Neural progenitor cell (in vitro differentiated cells): ENCODE data around the gene ABCF3.

Source experiments
- EZH2 ChIP-seq: fragments of 200-600 bp; sonication (generic); IDR thresholded peaks from 2 replicates; pipeline ENCODE4 v1.6.1; 2017; ENCODE audit warnings: antibody characterized with exemption, mild to moderate bottlenecking, moderate library complexity
- TF ChIP-seq, protein P1 (sequence below): fragments of 200-600 bp; sonication (generic); IDR thresholded peaks from 2 replicates; pipeline ENCODE4 v1.5.1; 2017; ENCODE audit warnings: antibody characterized with exemption, mild to moderate bottlenecking

DNA sequence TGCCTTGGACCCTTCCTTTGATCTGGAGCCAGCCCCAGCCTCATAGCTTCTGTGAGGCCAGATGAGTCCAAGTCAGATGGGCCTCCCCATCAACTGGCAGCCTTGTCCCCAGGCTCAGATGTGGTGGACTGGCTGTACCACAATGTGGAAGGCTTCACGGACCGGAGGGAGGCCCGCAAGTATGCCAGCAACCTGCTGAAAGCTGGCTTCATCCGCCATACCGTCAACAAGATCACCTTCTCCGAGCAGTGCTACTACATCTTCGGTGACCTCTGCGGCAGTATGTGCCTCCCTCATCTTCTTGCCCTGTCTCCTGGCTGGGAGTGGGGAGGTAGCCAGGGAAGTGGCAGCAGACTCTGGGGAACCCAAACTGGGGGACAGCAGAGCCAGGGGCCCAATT, 18.2 kb upstream of the ABCF3 start:
- TF ChIP-seq, protein P1, sequence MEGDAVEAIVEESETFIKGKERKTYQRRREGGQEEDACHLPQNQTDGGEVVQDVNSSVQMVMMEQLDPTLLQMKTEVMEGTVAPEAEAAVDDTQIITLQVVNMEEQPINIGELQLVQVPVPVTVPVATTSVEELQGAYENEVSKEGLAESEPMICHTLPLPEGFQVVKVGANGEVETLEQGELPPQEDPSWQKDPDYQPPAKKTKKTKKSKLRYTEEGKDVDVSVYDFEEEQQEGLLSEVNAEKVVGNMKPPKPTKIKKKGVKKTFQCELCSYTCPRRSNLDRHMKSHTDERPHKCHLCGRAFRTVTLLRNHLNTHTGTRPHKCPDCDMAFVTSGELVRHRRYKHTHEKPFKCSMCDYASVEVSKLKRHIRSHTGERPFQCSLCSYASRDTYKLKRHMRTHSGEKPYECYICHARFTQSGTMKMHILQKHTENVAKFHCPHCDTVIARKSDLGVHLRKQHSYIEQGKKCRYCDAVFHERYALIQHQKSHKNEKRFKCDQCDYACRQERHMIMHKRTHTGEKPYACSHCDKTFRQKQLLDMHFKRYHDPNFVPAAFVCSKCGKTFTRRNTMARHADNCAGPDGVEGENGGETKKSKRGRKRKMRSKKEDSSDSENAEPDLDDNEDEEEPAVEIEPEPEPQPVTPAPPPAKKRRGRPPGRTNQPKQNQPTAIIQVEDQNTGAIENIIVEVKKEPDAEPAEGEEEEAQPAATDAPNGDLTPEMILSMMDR, result no peak
- no peak for TF ChIP-seq EZH2
